SK-MEL-5 (cell line): ENCODE results near the gene AKR1C1. TPM values are rescaled to one million over a fixed set of nuclear protein-coding genes. Genes with fewer than 3 reads are reported as not detected.
"Not testable (repeated sequence)": the region's sequence is repeated elsewhere in the genome, so short reads cannot be mapped to it uniquely, and the experiment has no call there.

Experiments
- DNase-seq: peaks from one replicate; pipeline ENCODE4 v3.0.0-alpha.2; 2016; ENCODE audit warnings: low read depth, low spot score
- in situ Hi-C: cut with HindIII; loops from 2 replicates; pipeline ENCODE4 v1.10.0; 2016; ENCODE audit warnings: low sequenced_read_pairs, high pct_unique_total_duplicates, low pct_unique_long_range_greater_than_20kb
- small RNA-seq, 2 experiments: library from RNA; depleted of rRNA; stranded (forward); fragments of <200 nt; gene quantifications; one replicate each; pipeline ENCODE3, GENCODE V24; 2014
- total RNA-seq: library from RNA; depleted of rRNA; stranded (reverse); fragments of >200 nt; shearing (Covaris generic); gene quantifications from 2 replicates; pipeline ENCODE4 v1.2.3, GENCODE V29; 2014; rRNA removed

AKR1C1 gene
- total RNA-seq, 1 experiment from 2014 or later, result 0.24 TPM

DNA sequence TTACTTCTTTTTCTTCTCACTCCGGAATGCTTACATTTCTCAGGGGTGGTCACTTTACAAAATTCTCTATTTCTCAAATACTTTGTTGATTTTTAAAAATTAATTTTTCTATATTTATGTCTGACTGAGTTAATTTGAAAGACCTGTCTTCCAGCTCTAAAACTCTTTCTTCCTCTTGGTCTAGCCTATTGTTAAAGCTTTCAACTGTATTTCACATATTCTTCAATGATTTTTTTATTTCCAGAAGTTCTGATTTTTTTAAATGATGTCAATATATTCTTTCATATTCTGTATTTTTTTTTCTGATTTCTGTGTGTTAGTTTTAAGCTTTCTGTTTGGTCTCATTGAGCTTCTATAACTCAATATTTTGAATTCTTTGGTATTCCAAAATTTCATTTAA is 67.8 kb downstream of the AKR1C1 start:
- in situ Hi-C loops, result no loop called here
- no peak for DNase-seq

DNA sequence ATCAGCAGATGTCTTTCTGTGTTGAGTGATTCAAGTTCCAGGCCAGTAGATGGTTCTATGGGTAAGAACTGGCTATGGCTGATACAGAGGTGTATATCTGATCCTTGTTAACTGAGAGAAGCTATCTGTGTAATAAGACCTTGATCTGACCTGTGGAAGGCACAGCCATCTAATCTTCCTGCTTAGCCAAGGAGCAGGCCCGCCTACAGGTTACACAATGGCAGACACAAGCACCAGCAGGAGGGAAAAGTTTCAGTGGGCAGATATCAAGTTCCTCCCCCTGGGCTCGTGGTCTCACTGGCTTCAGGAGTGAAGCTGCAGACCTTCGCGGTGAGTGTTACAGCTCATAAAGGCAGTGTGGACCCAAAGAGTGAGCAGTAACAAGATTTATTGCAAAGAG is 68.4 kb downstream of the AKR1C1 start:
- DNase-seq, in situ Hi-C loops: not testable (repeated sequence)

DNA sequence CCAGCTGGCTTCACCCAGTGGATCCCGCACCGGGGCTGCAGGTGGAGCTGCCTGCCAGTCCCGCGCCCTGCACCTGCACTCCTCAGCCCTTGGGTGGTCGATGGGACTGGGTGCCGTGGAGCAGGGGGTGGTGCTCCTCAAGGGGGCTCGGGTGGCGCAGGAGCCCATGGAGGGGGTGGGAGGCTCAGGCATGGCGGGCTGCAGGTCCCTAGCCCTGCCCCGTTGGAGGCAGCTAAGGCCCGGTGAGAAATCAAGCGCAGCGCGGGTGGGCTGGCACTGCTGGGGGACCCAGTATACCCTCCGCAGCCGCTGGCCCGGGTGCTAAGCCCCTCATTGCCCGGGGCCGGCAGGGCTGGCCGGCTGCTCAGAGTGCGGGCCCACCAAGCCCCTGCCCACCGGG is 69.2 kb downstream of the AKR1C1 start:
- DNase-seq, in situ Hi-C loops: not testable (repeated sequence)

Small RNA genes lying within 50 kb of the gene (small RNA-seq; reads per million reads assigned to genes)
- gene RF00096, result 0 reads per million in 2 experiments

Other genes with a start within 250 kb of the AKR1C1 start
- gene AKR1E2, start 137.2 kb upstream of the AKR1C1 start, total RNA-seq, result 7.1 and 8.1 TPM in 2 replicates
- not detected in 2 replicates for gene AKR1C2, start 40.4 kb downstream of the AKR1C1 start, total RNA-seq
- not detected in 2 replicates for gene AKR1C3, start 131.0 kb downstream of the AKR1C1 start, total RNA-seq
- gene AKR1C8, start 221.7 kb downstream of the AKR1C1 start, total RNA-seq, result not detected in 2 replicates
- gene AKR1C4, start 233.4 kb downstream of the AKR1C1 start, total RNA-seq, result not detected in 2 replicates